Fibroblast of pulmonary artery (primary cell): ENCODE results near the gene ATL1.

Experiments
- DNase-seq: peaks from one replicate; pipeline ENCODE4 v3.0.0-alpha.2; 2010; ENCODE audit warnings: low read depth
- H3K4me3 ChIP-seq: replicated peaks from 2 replicates; pipeline ENCODE4 v1.5.1; 2011; ENCODE audit warnings: low read depth, mild to moderate bottlenecking, control low read depth, low read length, moderate library complexity
- TF ChIP-seq, protein P1 (sequence below): IDR thresholded peaks from 2 replicates; pipeline ENCODE4 v1.5.1; 2011; ENCODE audit warnings: mild to moderate bottlenecking, control low read depth, low read length, inconsistent platforms; ENCODE audit errors: missing control alignments

Gene ATL1

GRCh38 chr14:50559990-50560930 lies at the start of gene ATL1:
ATL1 (plus strand) TSS chr14:50560145; CDS start chr14:50560266, 121 bp downstream.
- peak; percentile 66 for DNase-seq
- TF ChIP-seq, protein P1, sequence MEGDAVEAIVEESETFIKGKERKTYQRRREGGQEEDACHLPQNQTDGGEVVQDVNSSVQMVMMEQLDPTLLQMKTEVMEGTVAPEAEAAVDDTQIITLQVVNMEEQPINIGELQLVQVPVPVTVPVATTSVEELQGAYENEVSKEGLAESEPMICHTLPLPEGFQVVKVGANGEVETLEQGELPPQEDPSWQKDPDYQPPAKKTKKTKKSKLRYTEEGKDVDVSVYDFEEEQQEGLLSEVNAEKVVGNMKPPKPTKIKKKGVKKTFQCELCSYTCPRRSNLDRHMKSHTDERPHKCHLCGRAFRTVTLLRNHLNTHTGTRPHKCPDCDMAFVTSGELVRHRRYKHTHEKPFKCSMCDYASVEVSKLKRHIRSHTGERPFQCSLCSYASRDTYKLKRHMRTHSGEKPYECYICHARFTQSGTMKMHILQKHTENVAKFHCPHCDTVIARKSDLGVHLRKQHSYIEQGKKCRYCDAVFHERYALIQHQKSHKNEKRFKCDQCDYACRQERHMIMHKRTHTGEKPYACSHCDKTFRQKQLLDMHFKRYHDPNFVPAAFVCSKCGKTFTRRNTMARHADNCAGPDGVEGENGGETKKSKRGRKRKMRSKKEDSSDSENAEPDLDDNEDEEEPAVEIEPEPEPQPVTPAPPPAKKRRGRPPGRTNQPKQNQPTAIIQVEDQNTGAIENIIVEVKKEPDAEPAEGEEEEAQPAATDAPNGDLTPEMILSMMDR = no peak

GRCh38 chr14:50510157-50510556 lies 49.8 kb upstream of the ATL1 start:
- TF ChIP-seq, protein P1 = no peak
- no peak overlapping the region for H3K4me3 ChIP-seq
- DNase-seq = no peak

More at GRCh38 chr14:50559990-50560930, at the start of gene ATL1:
- H3K4me3 ChIP-seq = peak within 1 kb of the TSS; percentile 64

GRCh38 chr14:50512463-50512862 lies 47.5 kb upstream of the ATL1 start:
- H3K4me3 ChIP-seq = no peak overlapping the region
- DNase-seq = no peak
- TF ChIP-seq, protein P1 = no peak

DNA sequence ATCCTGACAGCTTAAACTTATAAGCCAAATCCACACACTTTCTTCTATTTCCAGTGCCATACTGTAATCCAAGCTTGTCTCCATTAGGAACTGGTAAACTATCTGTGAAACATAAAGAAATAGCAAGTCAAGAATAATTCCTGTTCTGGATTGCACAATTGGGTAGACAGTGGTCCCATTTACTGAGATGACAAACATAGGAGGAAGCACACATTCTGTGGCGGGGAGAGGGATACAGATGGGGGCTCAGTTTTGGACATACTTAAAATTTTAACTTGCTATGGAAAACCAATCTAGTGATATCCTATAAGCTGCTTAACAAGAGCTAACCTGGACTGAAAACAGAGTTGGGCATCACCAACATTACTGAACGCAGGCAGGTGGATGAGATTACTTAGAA lies 43.9 kb upstream of the ATL1 start:
- DNase-seq = no peak
- no peak overlapping the region for H3K4me3 ChIP-seq
- TF ChIP-seq, protein P1 = no peak

DNA sequence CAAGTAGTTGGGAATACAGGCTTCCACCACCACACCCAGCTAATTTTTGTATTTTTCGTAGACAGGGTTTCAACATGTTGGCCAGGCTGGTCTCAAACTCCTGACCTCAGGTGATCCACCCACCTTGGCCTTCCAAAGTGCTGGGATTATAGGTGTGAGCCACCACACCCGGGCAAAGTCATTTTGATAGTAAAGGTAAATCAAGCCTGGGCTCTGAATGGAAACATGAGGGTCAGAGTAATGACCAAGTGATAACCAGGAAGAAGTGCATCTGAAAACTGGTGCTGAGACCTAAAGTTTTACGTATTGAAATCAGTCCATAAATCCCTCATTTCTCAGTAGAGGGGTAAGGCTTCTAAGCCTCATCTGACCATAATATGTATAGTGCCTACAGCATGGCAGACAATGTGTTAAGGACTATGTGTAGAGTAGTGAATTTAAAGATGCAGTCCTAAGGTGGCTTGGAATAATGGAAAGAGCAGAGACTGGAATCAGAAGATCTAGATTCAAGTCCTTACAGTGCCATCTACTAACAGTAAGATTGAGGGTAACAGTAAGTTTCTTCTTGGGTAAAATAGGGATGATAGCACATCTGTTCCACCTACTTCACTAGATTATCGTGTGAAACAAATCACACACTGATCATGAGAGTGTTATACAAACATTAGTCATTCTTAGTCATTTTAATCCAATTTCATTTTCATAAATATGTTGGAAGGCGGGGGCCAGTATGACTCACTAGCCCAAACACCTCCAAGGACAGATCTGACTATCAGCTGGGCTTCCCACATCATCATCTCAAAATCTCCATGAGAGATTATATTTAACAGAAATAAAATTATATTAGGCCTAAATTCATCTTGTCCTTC lies 38.8 kb upstream of the ATL1 start:
- DNase-seq = peak; percentile 62
- TF ChIP-seq, protein P1 = no peak
- no peak overlapping the region for H3K4me3 ChIP-seq

GRCh38 chr14:50521912-50522341 lies 38.0 kb upstream of the ATL1 start:
- DNase-seq = no peak
- H3K4me3 ChIP-seq = no peak overlapping the region
- TF ChIP-seq, protein P1 = no peak
